CD14-positive monocyte (primary cell): ENCODE data around the gene HSPH1. TPM values are rescaled to one million over a fixed set of nuclear protein-coding genes. Genes with fewer than 3 reads are reported as not detected.

Experiments
- DNase-seq, 3 donors: peaks; one replicate each; pipeline ENCODE4 v3.0.0-alpha.2; 2011 to 2022
- H2AFZ ChIP-seq: 2 replicates; pipeline ENCODE4 v1.6.0; 2012; ENCODE audit warnings: mild to moderate bottlenecking, low read depth, low read length, inconsistent platforms; ENCODE audit not compliant: insufficient read depth, poor library complexity, severe bottlenecking
- H3K27ac ChIP-seq, 2 donors: 1 replicate in 1 of 2; 2 replicates in 1 of 2; pipeline ENCODE4 v1.5.1; 2012 to 2013; ENCODE audit warnings: low read length in 2 of 2, control low read depth in 1 of 2, inconsistent platforms in 1 of 2, low read depth in 1 of 2, mild to moderate bottlenecking in 1 of 2
- H3K27me3 ChIP-seq, 2 donors: one replicate each; pipeline versions ENCODE4 v1.6.0 to v1.6.1; 2011 to 2013; ENCODE audit warnings: low read length in 2 of 2; ENCODE audit not compliant: control insufficient read depth in 2 of 2, insufficient read depth in 2 of 2
- H3K36me3 ChIP-seq, 2 donors: replicated peaks in 1 of 2; 1 replicate in 1 of 2; 2 replicates in 1 of 2; pipeline versions ENCODE4 v1.5.1 to v1.6.1; 2012 to 2013; ENCODE audit warnings: low read length in 2 of 2, control low read depth in 1 of 2, inconsistent platforms in 1 of 2, mild to moderate bottlenecking in 1 of 2; ENCODE audit not compliant: insufficient read depth in 2 of 2, control insufficient read depth in 1 of 2
- H3K4me1 ChIP-seq, 2 donors: 1 replicate in 1 of 2; 2 replicates in 1 of 2; pipeline versions ENCODE4 v1.5.1 to v1.6.1; 2012 to 2013; ENCODE audit warnings: low read length in 2 of 2, control low read depth in 1 of 2, inconsistent platforms in 1 of 2, mild to moderate bottlenecking in 1 of 2, moderate library complexity in 1 of 2; ENCODE audit not compliant: insufficient read depth in 2 of 2, control insufficient read depth in 1 of 2
- H3K4me2 ChIP-seq: replicated peaks from 2 replicates; pipeline ENCODE3; 2012; ENCODE audit warnings: low read length, moderate library complexity, mild to moderate bottlenecking; ENCODE audit not compliant: poor library complexity, severe bottlenecking; ENCODE audit errors: extremely low read depth
- H3K4me3 ChIP-seq, 3 experiments: fragments of 200-600 bp in 1 of 3; sonication (generic) in 1 of 3; replicated peaks in 1 of 3; 1 replicate in 2 of 3; 2 replicates in 1 of 3; pipeline ENCODE4 v1.5.1; 2011 to 2013; ENCODE audit warnings: low read length in 3 of 3, mild to moderate bottlenecking in 3 of 3, control low read depth in 2 of 3, low read depth in 2 of 3, inconsistent platforms in 1 of 3, moderate library complexity in 1 of 3
- H3K79me2 ChIP-seq: 2 replicates; pipeline ENCODE4 v1.6.0; 2012; ENCODE audit warnings: mild to moderate bottlenecking, control low read depth, inconsistent platforms, low read length, moderate library complexity; ENCODE audit not compliant: insufficient read depth
- H3K9ac ChIP-seq: 2 replicates; pipeline ENCODE4 v1.6.0; 2017; ENCODE audit warnings: low read length, mild to moderate bottlenecking; ENCODE audit not compliant: insufficient read depth, poor library complexity, severe bottlenecking
- H3K9me3 ChIP-seq, 2 donors: replicated peaks in 1 of 2; 1 replicate in 1 of 2; 2 replicates in 1 of 2; pipeline versions ENCODE4 v1.5.1 to v1.6.1; 2012 to 2013; ENCODE audit warnings: low read length in 2 of 2, control low read depth in 1 of 2; ENCODE audit not compliant: control insufficient read depth in 1 of 2, insufficient read depth in 1 of 2
- H4K20me1 ChIP-seq: 2 replicates; pipeline ENCODE4 v1.6.0; 2012; ENCODE audit warnings: mild to moderate bottlenecking, low read length, control low read depth, moderate library complexity; ENCODE audit not compliant: insufficient read depth
- H3K27ac Mint-ChIP-seq, 7 donors: one replicate each; pipeline ENCODE4 v1.8.0; 2020; ENCODE audit warnings: mild to moderate bottlenecking in 7 of 7, mixed read lengths in 7 of 7, moderate library complexity in 6 of 7, inconsistent platforms in 2 of 7
- H3K27me3 Mint-ChIP-seq, 3 donors: one replicate each; pipeline ENCODE4 v1.8.0; 2021 to 2022; ENCODE audit warnings: low read depth in 3 of 3, mild to moderate bottlenecking in 3 of 3, mixed read lengths in 3 of 3, moderate library complexity in 3 of 3, inconsistent platforms in 1 of 3
- H3K36me3 Mint-ChIP-seq, 2 donors: one replicate each; pipeline ENCODE4 v1.8.0; 2020; ENCODE audit warnings: mixed read lengths in 2 of 2, inconsistent platforms in 1 of 2, mild to moderate bottlenecking in 1 of 2
- H3K4me1 Mint-ChIP-seq: one replicate; pipeline ENCODE4 v1.8.0; 2020; ENCODE audit warnings: mild to moderate bottlenecking, mixed read lengths
- H3K4me3 Mint-ChIP-seq, 2 donors: one replicate each; pipeline ENCODE4 v1.8.0; 2020; ENCODE audit warnings: mild to moderate bottlenecking in 2 of 2, mixed read lengths in 2 of 2, moderate library complexity in 1 of 2
- H3K9me3 Mint-ChIP-seq, 7 donors: one replicate each; pipeline ENCODE4 v1.8.0; 2020 to 2022; ENCODE audit warnings: mixed read lengths in 7 of 7, mild to moderate bottlenecking in 6 of 7, moderate library complexity in 6 of 7, inconsistent platforms in 2 of 7
- WGBS: methylation state at CpG from one replicate; pipeline ENCODE4 v1.1.5; 2013; ENCODE audit warnings: missing lambda C conversion rate; ENCODE audit not compliant: insufficient coverage; 5-methylcytosine and 5-hydroxymethylcytosine counted together
- intact Hi-C, 2 donors: fragments of 100-400 bp; cut with micrococcal nuclease; formaldehyde crosslinking; loops; one replicate each; pipeline versions ENCODE4 v1.15.0 to v1.15.1; 2023
- polyA plus RNA-seq, 3 donors: library from polyadenylated mRNA; depleted of rRNA in 1 of 3; unstranded in 2 of 3; stranded (reverse) in 1 of 3; fragments of 300-500 nt in 2 of 3; fragments of >200 nt in 1 of 3; fragmentation: Illumina TruSeq in 2 of 3; gene quantifications; 1 replicate in 2 of 3; 2 replicates in 1 of 3; pipeline ENCODE4 v1.2.3, GENCODE V29; 2012 to 2021
- TF ChIP-seq, protein P1 (sequence below): fragments of 200-600 bp; IDR thresholded peaks from one replicate; pipeline ENCODE4 v1.8.0; 2022; ENCODE audit warnings: antibody characterized with exemption, mild to moderate bottlenecking

The HSPH1 gene
- polyA plus RNA-seq, 3 donors = 7.4 to 11.3 (median 9.1) TPM

- no peak overlapping the region for H3K27ac Mint-ChIP-seq
- TF ChIP-seq, protein P1, sequence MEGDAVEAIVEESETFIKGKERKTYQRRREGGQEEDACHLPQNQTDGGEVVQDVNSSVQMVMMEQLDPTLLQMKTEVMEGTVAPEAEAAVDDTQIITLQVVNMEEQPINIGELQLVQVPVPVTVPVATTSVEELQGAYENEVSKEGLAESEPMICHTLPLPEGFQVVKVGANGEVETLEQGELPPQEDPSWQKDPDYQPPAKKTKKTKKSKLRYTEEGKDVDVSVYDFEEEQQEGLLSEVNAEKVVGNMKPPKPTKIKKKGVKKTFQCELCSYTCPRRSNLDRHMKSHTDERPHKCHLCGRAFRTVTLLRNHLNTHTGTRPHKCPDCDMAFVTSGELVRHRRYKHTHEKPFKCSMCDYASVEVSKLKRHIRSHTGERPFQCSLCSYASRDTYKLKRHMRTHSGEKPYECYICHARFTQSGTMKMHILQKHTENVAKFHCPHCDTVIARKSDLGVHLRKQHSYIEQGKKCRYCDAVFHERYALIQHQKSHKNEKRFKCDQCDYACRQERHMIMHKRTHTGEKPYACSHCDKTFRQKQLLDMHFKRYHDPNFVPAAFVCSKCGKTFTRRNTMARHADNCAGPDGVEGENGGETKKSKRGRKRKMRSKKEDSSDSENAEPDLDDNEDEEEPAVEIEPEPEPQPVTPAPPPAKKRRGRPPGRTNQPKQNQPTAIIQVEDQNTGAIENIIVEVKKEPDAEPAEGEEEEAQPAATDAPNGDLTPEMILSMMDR = no peak
- H3K27me3 Mint-ChIP-seq = peaks cover 0 to 5% (median 0%) of the 10 kb centered on the region in 3 donors
- peaks cover 26% of the 10 kb centered on the region for H3K4me1 Mint-ChIP-seq
- H3K79me2 ChIP-seq = no peaks in the 10 kb centered on the region
- no peak overlapping the region for H3K4me2 ChIP-seq
- intact Hi-C loops = no loop called here
- peak overlapping the region; percentile 9 to 47 for H3K4me3 Mint-ChIP-seq
- H3K27ac ChIP-seq = no peak overlapping the region
- H3K4me1 ChIP-seq = peaks cover 4 to 10% of the 10 kb centered on the region in 2 donors
- DNase-seq = no peak
- no peak overlapping the region for H3K9ac ChIP-seq
- no peaks in the 10 kb centered on the region for H3K36me3 ChIP-seq
- no peaks in the 10 kb centered on the region for H3K36me3 Mint-ChIP-seq
- no peaks in the 10 kb centered on the region for H3K27me3 ChIP-seq
- no peaks in the 10 kb centered on the region for H4K20me1 ChIP-seq
- H3K9me3 Mint-ChIP-seq = no peaks in the 10 kb centered on the region
- H2AFZ ChIP-seq = no peak overlapping the region
- 79% methylated on average over 10 of the region's 15 CpGs for WGBS
- H3K4me3 ChIP-seq = no peak overlapping the region
- no peaks in the 10 kb centered on the region for H3K9me3 ChIP-seq
Observed at GRCh38 chr13:31207661-31208552, 46.2 kb upstream of the HSPH1 start.

- Mint-ChIP-seq H3K27me3 (peaks cover 2 to 5% (median 3%) of the 10 kb centered on the region in 3 donors), H3K27ac (no peak overlapping the region), H3K4me3 (no peak overlapping the region), H3K4me1 (peaks cover 28% of the 10 kb centered on the region), H3K9me3 (no peaks in the 10 kb centered on the region), H3K36me3 (no peaks in the 10 kb centered on the region)
- no peaks in the 10 kb centered on the region for H3K79me2 ChIP-seq
- H3K27me3 ChIP-seq = no peaks in the 10 kb centered on the region
- H3K4me1 ChIP-seq = peaks cover 9 to 22% of the 10 kb centered on the region in 2 donors
- TF ChIP-seq, protein P1 = no peak
- H3K36me3 ChIP-seq = no peaks in the 10 kb centered on the region
- no peak overlapping the region for H3K9ac ChIP-seq
- WGBS = 100% methylated on average over 1 of the region's 1 CpG
- intact Hi-C loops = no loop called here
- no peaks in the 10 kb centered on the region for H3K9me3 ChIP-seq
- no peak overlapping the region for H3K4me3 ChIP-seq
- no peak overlapping the region for H3K4me2 ChIP-seq
- H2AFZ ChIP-seq = no peak overlapping the region
- H4K20me1 ChIP-seq = no peaks in the 10 kb centered on the region
- no peak overlapping the region for H3K27ac ChIP-seq
- DNase-seq = peak in 2 of 3 donors; percentile 6 to 25
Observed at GRCh38 chr13:31204592-31204991, 42.9 kb upstream of the HSPH1 start.
